Measurements from ENCODE around the gene CCDC171. TPM values are rescaled to one million over a fixed set of nuclear protein-coding genes. Genes with fewer than 3 reads are reported as not detected.
A peak's percentile ranks its signal among the peaks of the same experiment; 100 is the strongest.

The CCDC171 gene
- total and polyA plus RNA-seq, 2 donors, result 9.8 to 13.9 TPM

- Histone ChIP-seq H3K36me3 (ENCODE audit: control insufficient read depth in 2 of 2, insufficient read depth in 2 of 2, low read length in 1 of 2) (no peaks in the 10 kb centered on the region), H3K27ac (ENCODE audit: low read depth in 1 of 2, low read length in 1 of 2) (no peak overlapping the region), H3K4me1 (ENCODE audit: control insufficient read depth in 2 of 2, insufficient read depth in 2 of 2, low read length in 2 of 2) (no peaks in the 10 kb centered on the region), H3K27me3 (ENCODE audit: control insufficient read depth in 2 of 2, insufficient read depth in 1 of 2, low read length in 1 of 2) (no peaks in the 10 kb centered on the region), H3K9me3 (ENCODE audit: control insufficient read depth in 2 of 2, insufficient read depth in 1 of 2, low read length in 1 of 2) (no peaks in the 10 kb centered on the region), H3K4me3 (ENCODE audit: low read length in 2 of 2) (no peak overlapping the region)
- 98% methylated on average over 3 of the region's 3 CpGs for WGBS
- no peak for DNase-seq (ENCODE audit: low read depth in 6 of 9, low spot score in 9 of 9)
These were observed 391.5 kb downstream of the CCDC171 start for GRCh38 chr9:15944341-15944740.

- DNase-seq (ENCODE audit: low read depth in 6 of 9, low spot score in 9 of 9), result no peak
- 98% methylated on average over 1 of the region's 1 CpG for WGBS
- H3K27ac ChIP-seq (ENCODE audit: low read depth in 1 of 2, low read length in 1 of 2), result no peak overlapping the region
- H3K36me3 ChIP-seq (ENCODE audit: control insufficient read depth in 2 of 2, insufficient read depth in 2 of 2, low read length in 1 of 2), result no peaks in the 10 kb centered on the region
- no peaks in the 10 kb centered on the region for H3K9me3 ChIP-seq (ENCODE audit: control insufficient read depth in 2 of 2, insufficient read depth in 1 of 2, low read length in 1 of 2)
- no peaks in the 10 kb centered on the region for H3K4me1 ChIP-seq (ENCODE audit: control insufficient read depth in 2 of 2, insufficient read depth in 2 of 2, low read length in 2 of 2)
- H3K27me3 ChIP-seq (ENCODE audit: control insufficient read depth in 2 of 2, insufficient read depth in 1 of 2, low read length in 1 of 2), result no peaks in the 10 kb centered on the region
- no peak overlapping the region for H3K4me3 ChIP-seq (ENCODE audit: low read length in 2 of 2)
These were observed 406.8 kb downstream of the CCDC171 start for GRCh38 chr9:15959663-15960062.

GRCh38 chr9:15961217-15961616 is 408.4 kb downstream of the CCDC171 start:
- Histone ChIP-seq H3K27me3 (ENCODE audit: control insufficient read depth in 2 of 2, insufficient read depth in 1 of 2, low read length in 1 of 2) (no peaks in the 10 kb centered on the region), H3K4me1 (ENCODE audit: control insufficient read depth in 2 of 2, insufficient read depth in 2 of 2, low read length in 2 of 2) (no peaks in the 10 kb centered on the region), H3K9me3 (ENCODE audit: control insufficient read depth in 2 of 2, insufficient read depth in 1 of 2, low read length in 1 of 2) (no peaks in the 10 kb centered on the region), H3K4me3 (ENCODE audit: low read length in 2 of 2) (no peak overlapping the region), H3K36me3 (ENCODE audit: control insufficient read depth in 2 of 2, insufficient read depth in 2 of 2, low read length in 1 of 2) (no peaks in the 10 kb centered on the region), H3K27ac (ENCODE audit: low read depth in 1 of 2, low read length in 1 of 2) (no peak overlapping the region)
- no peak for DNase-seq (ENCODE audit: low read depth in 6 of 9, low spot score in 9 of 9)
- WGBS, result 93% methylated on average over 3 of the region's 3 CpGs

- no peaks in the 10 kb centered on the region for H3K4me1 ChIP-seq (ENCODE audit: control insufficient read depth in 2 of 2, insufficient read depth in 2 of 2, low read length in 2 of 2)
- WGBS, result 98% methylated on average over 2 of the region's 2 CpGs
- H3K27me3 ChIP-seq (ENCODE audit: control insufficient read depth in 2 of 2, insufficient read depth in 1 of 2, low read length in 1 of 2), result no peaks in the 10 kb centered on the region
- H3K9me3 ChIP-seq (ENCODE audit: control insufficient read depth in 2 of 2, insufficient read depth in 1 of 2, low read length in 1 of 2), result no peaks in the 10 kb centered on the region
- no peak overlapping the region for H3K27ac ChIP-seq (ENCODE audit: low read depth in 1 of 2, low read length in 1 of 2)
- no peak for DNase-seq (ENCODE audit: low read depth in 6 of 9, low spot score in 9 of 9)
- H3K36me3 ChIP-seq (ENCODE audit: control insufficient read depth in 2 of 2, insufficient read depth in 2 of 2, low read length in 1 of 2), result no peaks in the 10 kb centered on the region
- no peak overlapping the region for H3K4me3 ChIP-seq (ENCODE audit: low read length in 2 of 2)
These were observed 412.5 kb downstream of the CCDC171 start for GRCh38 chr9:15965246-15965745.

GRCh38 chr9:15966471-15966870 is 413.6 kb downstream of the CCDC171 start:
- Histone ChIP-seq H3K36me3 (ENCODE audit: control insufficient read depth in 2 of 2, insufficient read depth in 2 of 2, low read length in 1 of 2) (no peaks in the 10 kb centered on the region), H3K27ac (ENCODE audit: low read depth in 1 of 2, low read length in 1 of 2) (no peak overlapping the region), H3K27me3 (ENCODE audit: control insufficient read depth in 2 of 2, insufficient read depth in 1 of 2, low read length in 1 of 2) (no peaks in the 10 kb centered on the region), H3K4me3 (ENCODE audit: low read length in 2 of 2) (no peak overlapping the region), H3K4me1 (ENCODE audit: control insufficient read depth in 2 of 2, insufficient read depth in 2 of 2, low read length in 2 of 2) (no peaks in the 10 kb centered on the region), H3K9me3 (ENCODE audit: control insufficient read depth in 2 of 2, insufficient read depth in 1 of 2, low read length in 1 of 2) (no peaks in the 10 kb centered on the region)
- 95% methylated on average over 1 of the region's 1 CpG for WGBS
- DNase-seq (ENCODE audit: low read depth in 6 of 9, low spot score in 9 of 9), result no peak

GRCh38 chr9:15967068-15967467 is 414.2 kb downstream of the CCDC171 start:
- DNase-seq (ENCODE audit: low read depth in 6 of 9, low spot score in 9 of 9), result peak in 2 of 9 donors; percentile 6 to 20
- 87% methylated on average over 3 of the region's 3 CpGs for WGBS
- Histone ChIP-seq H3K27ac (ENCODE audit: low read depth in 1 of 2, low read length in 1 of 2) (no peak overlapping the region), H3K9me3 (ENCODE audit: control insufficient read depth in 2 of 2, insufficient read depth in 1 of 2, low read length in 1 of 2) (no peaks in the 10 kb centered on the region), H3K4me1 (ENCODE audit: control insufficient read depth in 2 of 2, insufficient read depth in 2 of 2, low read length in 2 of 2) (no peaks in the 10 kb centered on the region), H3K27me3 (ENCODE audit: control insufficient read depth in 2 of 2, insufficient read depth in 1 of 2, low read length in 1 of 2) (no peaks in the 10 kb centered on the region), H3K36me3 (ENCODE audit: control insufficient read depth in 2 of 2, insufficient read depth in 2 of 2, low read length in 1 of 2) (no peaks in the 10 kb centered on the region), H3K4me3 (ENCODE audit: low read length in 2 of 2) (no peak overlapping the region)

- no peaks in the 10 kb centered on the region for H3K36me3 ChIP-seq (ENCODE audit: control insufficient read depth in 2 of 2, insufficient read depth in 2 of 2, low read length in 1 of 2)
- no peak for DNase-seq (ENCODE audit: low read depth in 6 of 9, low spot score in 9 of 9)
- no peaks in the 10 kb centered on the region for H3K9me3 ChIP-seq (ENCODE audit: control insufficient read depth in 2 of 2, insufficient read depth in 1 of 2, low read length in 1 of 2)
- no peaks in the 10 kb centered on the region for H3K27me3 ChIP-seq (ENCODE audit: control insufficient read depth in 2 of 2, insufficient read depth in 1 of 2, low read length in 1 of 2)
- H3K27ac ChIP-seq (ENCODE audit: low read depth in 1 of 2, low read length in 1 of 2), result no peak overlapping the region
- 91% methylated on average over 4 of the region's 4 CpGs for WGBS
- no peak overlapping the region for H3K4me3 ChIP-seq (ENCODE audit: low read length in 2 of 2)
- H3K4me1 ChIP-seq (ENCODE audit: control insufficient read depth in 2 of 2, insufficient read depth in 2 of 2, low read length in 2 of 2), result no peaks in the 10 kb centered on the region
These were observed 419.9 kb downstream of the CCDC171 start for GRCh38 chr9:15972760-15973159.

- H3K27me3 ChIP-seq (ENCODE audit: control insufficient read depth in 2 of 2, insufficient read depth in 1 of 2, low read length in 1 of 2), result no peaks in the 10 kb centered on the region
- H3K9me3 ChIP-seq (ENCODE audit: control insufficient read depth in 2 of 2, insufficient read depth in 1 of 2, low read length in 1 of 2), result no peaks in the 10 kb centered on the region
- H3K4me1 ChIP-seq (ENCODE audit: control insufficient read depth in 2 of 2, insufficient read depth in 2 of 2, low read length in 2 of 2), result no peaks in the 10 kb centered on the region
- no peak for DNase-seq (ENCODE audit: low read depth in 6 of 9, low spot score in 9 of 9)
- no peaks in the 10 kb centered on the region for H3K36me3 ChIP-seq (ENCODE audit: control insufficient read depth in 2 of 2, insufficient read depth in 2 of 2, low read length in 1 of 2)
- no peak overlapping the region for H3K27ac ChIP-seq (ENCODE audit: low read depth in 1 of 2, low read length in 1 of 2)
- no peak overlapping the region for H3K4me3 ChIP-seq (ENCODE audit: low read length in 2 of 2)
These were observed 422.4 kb downstream of the CCDC171 start for GRCh38 chr9:15975101-15975778.

- DNase-seq (ENCODE audit: low read depth in 6 of 9, low spot score in 9 of 9), result no peak
- Histone ChIP-seq H3K36me3 (ENCODE audit: control insufficient read depth in 2 of 2, insufficient read depth in 2 of 2, low read length in 1 of 2) (no peaks in the 10 kb centered on the region), H3K27ac (ENCODE audit: low read depth in 1 of 2, low read length in 1 of 2) (no peak overlapping the region), H3K9me3 (ENCODE audit: control insufficient read depth in 2 of 2, insufficient read depth in 1 of 2, low read length in 1 of 2) (no peaks in the 10 kb centered on the region), H3K27me3 (ENCODE audit: control insufficient read depth in 2 of 2, insufficient read depth in 1 of 2, low read length in 1 of 2) (no peaks in the 10 kb centered on the region), H3K4me3 (ENCODE audit: low read length in 2 of 2) (no peak overlapping the region), H3K4me1 (ENCODE audit: control insufficient read depth in 2 of 2, insufficient read depth in 2 of 2, low read length in 2 of 2) (no peaks in the 10 kb centered on the region)
- 97% methylated on average over 5 of the region's 5 CpGs for WGBS
These were observed 424.6 kb downstream of the CCDC171 start for GRCh38 chr9:15977438-15977837.
